Effector memory CD4-positive, alpha-beta T cell (primary cell): ENCODE results near the gene IQGAP1.
A peak's percentile ranks its signal among the peaks of the same experiment; 100 is the strongest.

Experiments used
- DNase-seq, 3 donors: peaks; one replicate each; pipeline ENCODE4 v3.0.0-alpha.2; 2020
- H3K27ac ChIP-seq: 2 replicates; pipeline ENCODE4 v1.7.0; 2013; ENCODE audit warnings: mild to moderate bottlenecking, low read length, moderate library complexity; ENCODE audit not compliant: insufficient read depth, poor library complexity, severe bottlenecking
- H3K27me3 ChIP-seq: replicated peaks from 2 replicates; pipeline ENCODE4 v1.7.0; 2013; ENCODE audit warnings: mild to moderate bottlenecking, low read length; ENCODE audit not compliant: insufficient read depth, control insufficient read depth, poor library complexity, severe bottlenecking
- H3K36me3 ChIP-seq: 2 replicates; pipeline ENCODE4 v1.7.0; 2013; ENCODE audit warnings: mild to moderate bottlenecking, low read length, moderate library complexity; ENCODE audit not compliant: control insufficient read depth, insufficient read depth
- H3K4me1 ChIP-seq: 2 replicates; pipeline ENCODE4 v1.7.0; 2013; ENCODE audit warnings: low read length, mild to moderate bottlenecking; ENCODE audit not compliant: control insufficient read depth, insufficient read depth, poor library complexity, severe bottlenecking
- H3K4me3 ChIP-seq: 2 replicates; pipeline ENCODE4 v1.7.0; 2013; ENCODE audit warnings: low read length, low read depth, mild to moderate bottlenecking; ENCODE audit not compliant: insufficient read depth, poor library complexity, severe bottlenecking
- H3K9me3 ChIP-seq: 2 replicates; pipeline ENCODE4 v1.7.0; 2013; ENCODE audit warnings: mild to moderate bottlenecking, low read length, moderate library complexity; ENCODE audit not compliant: control insufficient read depth

The IQGAP1 gene

GRCh38 chr15:90349072-90349471 lies 39.0 kb upstream of the IQGAP1 start:
- peaks cover 15% of the 10 kb centered on the region for H3K4me1 ChIP-seq
- no peak overlapping the region for H3K27ac ChIP-seq

GRCh38 chr15:90349821-90350220 lies 38.2 kb upstream of the IQGAP1 start:
- DNase-seq, result no peak
- H3K4me1 ChIP-seq, result peaks cover 15% of the 10 kb centered on the region
- H3K4me3 ChIP-seq, result no peak overlapping the region
- no peaks in the 10 kb centered on the region for H3K27me3 ChIP-seq
- no peaks in the 10 kb centered on the region for H3K36me3 ChIP-seq
- no peaks in the 10 kb centered on the region for H3K9me3 ChIP-seq
- no peak overlapping the region for H3K27ac ChIP-seq

More at GRCh38 chr15:90349072-90349471, 39.0 kb upstream of the IQGAP1 start:
- no peak for DNase-seq
- Histone ChIP-seq H3K36me3 (no peaks in the 10 kb centered on the region), H3K4me3 (no peak overlapping the region), H3K27me3 (no peaks in the 10 kb centered on the region), H3K9me3 (no peaks in the 10 kb centered on the region)

- DNase-seq, result no peak
- H3K36me3 ChIP-seq, result no peaks in the 10 kb centered on the region
- H3K27me3 ChIP-seq, result no peaks in the 10 kb centered on the region
- no peaks in the 10 kb centered on the region for H3K9me3 ChIP-seq
- H3K4me1 ChIP-seq, result peaks cover 15% of the 10 kb centered on the region
- H3K27ac ChIP-seq, result no peak overlapping the region
- H3K4me3 ChIP-seq, result peak overlapping the region; percentile 74
Observed at GRCh38 chr15:90351479-90352106, 36.4 kb upstream of the IQGAP1 start.

DNA sequence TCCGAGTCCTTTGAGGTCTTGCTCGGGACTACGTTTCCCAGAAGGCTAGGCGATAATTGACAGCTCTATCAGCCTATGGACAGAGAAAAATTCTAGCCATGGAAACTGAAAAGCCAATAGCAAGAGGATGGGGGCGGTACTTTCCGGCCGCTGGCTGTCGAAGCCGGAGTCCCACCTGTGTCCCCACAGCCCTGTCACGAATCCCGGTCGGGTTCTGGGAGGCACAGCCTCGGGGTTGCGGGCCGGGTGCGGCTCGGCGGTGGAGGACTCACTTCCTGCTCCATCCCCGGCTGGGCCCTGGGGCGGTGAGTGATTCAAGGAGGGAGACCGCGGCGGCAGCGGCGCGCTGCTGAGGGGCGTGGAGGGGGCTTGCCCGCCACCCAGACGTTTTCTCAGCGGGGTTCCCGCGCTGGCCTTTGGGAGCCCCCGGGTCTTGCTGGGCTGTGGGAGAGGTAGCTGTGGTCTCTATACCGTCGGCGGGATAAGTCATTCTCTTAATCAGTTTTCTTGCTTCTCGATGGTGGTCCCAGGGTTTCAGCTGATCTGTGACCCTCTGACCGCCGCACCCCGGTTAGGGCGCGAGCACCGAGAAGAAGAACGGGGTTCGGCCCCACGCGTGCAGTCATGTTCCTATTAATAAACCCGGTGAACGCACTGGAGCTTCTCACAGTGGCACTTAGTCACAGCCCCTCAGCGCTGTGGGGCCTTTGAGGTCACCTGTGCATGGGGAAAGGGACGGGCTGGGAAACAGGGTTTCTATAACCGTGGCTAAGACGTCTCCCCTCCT lies 35.7 kb upstream of the IQGAP1 start, which contains the start of gene ZNF774:
Gene ZNF774, plus strand, starts transcription at position 178 of the 787 bp plus-strand sequence. CDS start 2,377 bp downstream, outside the sequence.
- H3K4me1 ChIP-seq, result peaks cover 15% of the 10 kb centered on the region
- peak within 1 kb of the TSS; percentile 74 for H3K4me3 ChIP-seq
- no peaks in the 10 kb centered on the region for H3K36me3 ChIP-seq
- peak within 1 kb of the TSS; percentile 48 for H3K27ac ChIP-seq
- no peaks in the 10 kb centered on the region for H3K27me3 ChIP-seq
- no peaks in the 10 kb centered on the region for H3K9me3 ChIP-seq
- peak; percentile 82 to 90 (median 89) for DNase-seq

DNA sequence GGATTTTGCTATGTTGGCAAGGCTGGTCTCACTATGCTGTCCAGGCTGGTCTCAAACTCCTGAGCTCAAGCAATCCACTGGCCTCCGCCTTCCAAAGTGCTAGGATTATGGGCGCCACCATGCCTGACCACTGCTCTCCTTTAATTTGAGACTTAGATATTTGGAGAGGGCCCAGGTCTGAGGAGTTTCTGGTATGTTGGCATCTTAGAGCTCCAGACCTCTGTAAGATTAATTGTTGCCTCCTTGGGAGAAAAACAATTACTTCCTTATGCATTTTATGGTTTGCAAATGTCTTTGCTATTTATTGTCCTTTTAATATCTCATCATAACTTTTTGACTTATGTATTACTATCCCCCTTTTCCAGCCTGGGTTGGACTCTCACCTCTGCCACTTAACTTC lies 33.1 kb upstream of the IQGAP1 start:
- no peak for DNase-seq
- no peak overlapping the region for H3K4me3 ChIP-seq
- H3K9me3 ChIP-seq, result no peaks in the 10 kb centered on the region
- H3K27me3 ChIP-seq, result no peaks in the 10 kb centered on the region
- H3K4me1 ChIP-seq, result peaks cover 15% of the 10 kb centered on the region
- H3K36me3 ChIP-seq, result no peaks in the 10 kb centered on the region
- H3K27ac ChIP-seq, result no peak overlapping the region

DNA sequence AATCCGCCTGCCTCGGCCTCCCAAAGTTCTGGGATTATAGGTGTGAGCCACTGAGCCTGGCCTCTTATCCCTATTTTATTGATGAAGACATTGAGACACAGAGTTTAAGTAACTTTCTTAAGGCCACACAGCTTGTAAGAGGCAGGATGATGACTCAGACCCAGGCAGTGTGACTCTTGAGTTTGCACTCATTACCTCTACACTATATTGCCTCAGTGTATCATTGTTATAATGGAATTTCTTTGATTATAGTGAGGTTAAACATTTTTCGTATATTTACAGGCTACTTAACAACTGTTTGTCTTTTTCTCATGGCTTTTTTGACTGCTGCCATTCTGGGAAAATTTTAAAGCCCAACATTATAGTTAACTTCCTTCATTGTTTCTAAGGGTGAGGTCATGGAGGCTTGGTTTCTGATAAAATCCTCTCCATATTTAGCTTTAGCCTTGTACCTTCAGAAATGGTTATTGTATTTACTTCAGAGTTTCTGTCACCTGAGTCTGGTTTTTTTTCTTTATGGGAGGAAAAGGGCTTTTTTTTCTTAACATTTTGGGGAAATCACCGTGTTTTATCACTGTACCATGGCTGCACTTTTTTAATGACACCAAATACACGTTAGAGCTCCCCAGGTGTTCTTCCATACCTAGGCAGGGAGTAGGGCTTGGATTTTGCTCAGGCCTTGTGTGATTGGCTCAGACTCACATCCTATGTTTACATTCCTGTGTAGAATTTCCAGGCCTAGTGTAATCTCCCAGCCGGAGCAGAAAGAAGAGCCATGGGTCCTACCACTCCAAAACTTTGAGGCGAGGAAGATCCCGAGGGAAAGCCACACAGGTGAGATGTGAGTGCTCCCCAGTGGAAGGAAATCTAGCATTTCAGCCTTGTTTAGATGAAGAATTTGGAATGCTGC lies 29.7 kb upstream of the IQGAP1 start:
- Histone ChIP-seq H3K36me3 (no peaks in the 10 kb centered on the region), H3K4me1 (no peaks in the 10 kb centered on the region), H3K4me3 (no peak overlapping the region), H3K27ac (no peak overlapping the region), H3K9me3 (no peaks in the 10 kb centered on the region), H3K27me3 (no peaks in the 10 kb centered on the region)
- no peak for DNase-seq

GRCh38 chr15:90360746-90361145 lies 27.3 kb upstream of the IQGAP1 start:
- Histone ChIP-seq H3K4me1 (no peaks in the 10 kb centered on the region), H3K9me3 (no peaks in the 10 kb centered on the region), H3K4me3 (no peak overlapping the region), H3K36me3 (no peaks in the 10 kb centered on the region), H3K27me3 (no peaks in the 10 kb centered on the region), H3K27ac (no peak overlapping the region)
- DNase-seq, result no peak

GRCh38 chr15:90362936-90363212 lies 25.2 kb upstream of the IQGAP1 start:
- Histone ChIP-seq H3K27ac (no peak overlapping the region), H3K4me1 (no peaks in the 10 kb centered on the region), H3K27me3 (no peaks in the 10 kb centered on the region), H3K36me3 (no peaks in the 10 kb centered on the region), H3K4me3 (no peak overlapping the region), H3K9me3 (no peaks in the 10 kb centered on the region)
- no peak for DNase-seq

GRCh38 chr15:90364251-90364650 lies 23.8 kb upstream of the IQGAP1 start:
- Histone ChIP-seq H3K4me1 (no peaks in the 10 kb centered on the region), H3K4me3 (no peak overlapping the region), H3K27ac (no peak overlapping the region), H3K36me3 (no peaks in the 10 kb centered on the region), H3K9me3 (no peaks in the 10 kb centered on the region), H3K27me3 (no peaks in the 10 kb centered on the region)
- no peak for DNase-seq
